Brain pericyte (primary cell): ENCODE results near the gene GM2A.
"Not testable (repeated sequence)": the region's sequence is repeated elsewhere in the genome, so short reads cannot be mapped to it uniquely, and the experiment has no call there.

Source experiments
- DNase-seq: peaks from one replicate; pipeline ENCODE4 v3.0.0-alpha.2; 2012; ENCODE audit warnings: low read depth, low spot score

Gene GM2A

DNA sequence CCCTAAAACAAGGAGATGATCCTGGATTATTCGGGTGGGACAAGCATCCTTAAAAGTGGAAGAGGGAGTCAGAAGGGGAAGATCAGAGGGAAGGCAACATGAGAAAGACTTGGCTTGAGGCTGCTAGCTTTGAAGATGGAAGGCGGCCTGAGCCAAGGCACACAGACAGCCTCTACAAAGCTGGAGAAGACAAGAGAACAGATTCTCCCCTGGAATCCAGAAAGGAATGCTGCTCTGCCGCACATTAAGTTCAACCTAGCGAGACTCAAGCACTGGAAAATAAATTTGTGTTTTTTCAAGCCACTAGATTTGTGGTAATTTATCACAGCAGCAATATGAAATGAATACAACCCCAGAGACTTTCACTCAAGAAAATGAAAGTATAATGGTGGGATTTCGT, 32.7 kb downstream of the GM2A start:
- DNase-seq, result no peak

DNA sequence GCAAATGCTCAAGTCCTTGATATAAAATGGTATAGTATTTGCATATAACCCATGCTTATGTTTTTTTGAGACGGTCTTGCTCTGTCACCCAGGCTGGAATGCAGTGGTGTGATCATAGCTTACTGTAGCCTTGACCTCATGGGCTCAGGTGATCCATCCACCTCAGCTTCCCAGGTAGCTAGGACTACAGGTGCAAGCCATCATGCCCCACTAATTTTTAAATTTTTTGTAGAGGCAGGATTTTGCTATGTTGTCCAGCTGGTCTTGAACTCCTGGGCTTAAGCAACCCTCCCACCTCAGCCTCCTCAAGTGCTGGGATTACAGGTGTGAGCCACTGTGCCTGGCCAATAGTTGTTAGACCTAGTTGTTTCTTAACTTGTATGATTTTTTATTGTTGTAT, 33.3 kb downstream of the GM2A start:
- no peak for DNase-seq

DNA sequence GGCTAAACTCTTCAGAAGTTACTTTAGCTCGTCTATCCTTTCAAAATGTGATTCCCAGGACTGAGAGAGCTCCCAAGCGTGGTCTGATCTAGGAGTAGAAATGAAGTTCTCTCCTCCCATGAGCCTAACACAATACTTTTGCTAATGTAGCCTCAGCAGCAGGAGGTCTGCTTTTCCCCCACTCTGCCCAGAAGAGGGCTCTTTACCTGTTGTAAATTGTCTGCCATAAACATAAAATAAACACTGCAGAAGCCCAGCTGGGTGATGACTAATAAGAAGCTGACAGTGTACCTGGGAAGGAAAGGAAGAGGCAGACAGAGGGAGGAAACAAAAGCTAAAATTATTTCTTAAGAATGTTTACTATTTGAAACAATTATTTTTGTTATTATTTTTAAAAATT, 35.2 kb downstream of the GM2A start:
- no peak for DNase-seq

DNA sequence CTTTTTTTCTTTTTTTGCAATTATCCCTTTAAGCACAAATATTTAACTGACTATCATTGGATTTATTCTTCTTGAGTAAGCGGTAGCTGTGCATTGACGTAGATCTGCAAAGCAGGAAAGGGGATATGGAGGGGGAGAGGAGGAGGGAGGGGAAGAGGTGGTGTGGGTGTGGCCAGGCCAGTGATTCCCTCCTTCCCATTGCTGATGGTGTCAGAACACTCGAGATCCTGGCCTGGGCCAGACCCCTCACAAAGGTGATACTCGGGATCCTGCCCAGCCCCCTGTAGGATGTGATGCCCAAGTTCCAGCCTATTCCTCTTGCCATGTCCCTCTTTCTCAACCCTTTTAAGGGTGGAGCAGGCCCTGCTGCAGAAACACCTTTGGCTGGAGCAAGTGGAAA, 40.6 kb downstream of the GM2A start:
- no peak for DNase-seq

DNA sequence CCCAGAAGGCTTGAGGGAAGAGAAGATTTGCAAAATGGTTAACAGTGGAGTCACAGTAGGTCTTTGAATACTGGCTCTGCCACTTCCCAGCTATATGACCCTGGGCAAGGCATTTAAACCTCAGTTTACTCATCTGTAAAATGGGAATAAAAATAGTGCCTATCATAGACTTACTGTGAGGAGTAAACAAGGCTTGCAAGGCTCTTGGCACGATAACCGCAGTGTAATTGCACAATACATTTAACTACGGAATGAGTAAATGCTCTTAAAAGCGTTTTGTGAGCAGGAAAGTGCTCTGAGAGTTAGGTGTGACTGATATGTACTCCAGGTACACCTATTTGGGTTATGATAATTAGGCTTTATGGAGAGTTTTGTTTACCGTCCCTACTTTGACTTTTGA, 42.2 kb downstream of the GM2A start:
- DNase-seq, result no peak

DNA sequence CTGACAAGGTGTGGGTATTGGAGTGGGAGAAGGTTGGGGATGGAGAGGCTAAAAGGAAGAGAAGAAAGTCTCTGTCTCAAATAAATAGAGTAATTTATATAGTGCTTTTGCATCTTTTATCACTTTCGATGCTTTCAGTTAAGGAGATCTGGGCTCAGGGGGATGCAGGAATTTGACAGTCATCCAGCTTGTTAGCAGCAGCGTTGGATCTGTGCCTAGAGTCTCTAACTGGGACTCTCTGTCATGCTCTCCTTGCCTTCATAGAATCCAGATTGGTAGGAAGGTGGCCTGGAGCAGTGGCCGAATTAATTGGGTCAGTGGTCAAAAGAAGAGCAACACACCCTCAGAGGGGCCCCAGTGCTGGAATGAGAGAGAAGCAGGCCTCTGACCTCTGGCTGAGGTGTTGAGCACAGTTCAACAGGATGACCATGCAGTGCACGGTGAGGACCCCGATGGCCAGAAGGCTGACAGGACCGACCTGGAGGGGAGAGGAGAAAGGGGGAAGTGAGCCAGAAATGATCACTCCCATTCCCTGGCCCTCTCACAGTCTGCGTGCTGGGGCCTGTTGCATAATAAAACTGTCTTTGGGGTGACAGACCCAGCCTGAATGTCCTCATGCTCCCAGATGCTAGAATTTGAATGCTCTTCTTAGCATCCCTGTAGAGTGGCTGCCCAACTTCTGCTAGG, 42.9 kb downstream of the GM2A start:
- no peak for DNase-seq

DNA sequence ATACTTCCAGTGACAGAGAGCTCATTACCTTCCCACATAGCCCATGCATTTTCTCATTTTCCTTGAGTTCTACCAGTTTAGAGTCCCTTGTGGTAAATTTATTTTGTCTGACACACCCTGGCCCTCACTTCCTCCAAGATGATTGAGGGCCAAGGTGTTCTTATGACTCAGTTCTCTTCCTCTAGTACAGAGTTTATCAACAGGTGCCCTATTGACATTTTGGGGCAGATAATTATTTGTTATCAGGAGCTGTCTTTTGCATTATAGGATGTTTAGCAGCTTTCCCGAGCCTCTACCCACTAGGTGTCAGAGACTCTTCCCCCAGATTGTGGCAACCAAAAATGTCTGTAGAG, 43.5 kb downstream of the GM2A start:
- DNase-seq, result no peak

DNA sequence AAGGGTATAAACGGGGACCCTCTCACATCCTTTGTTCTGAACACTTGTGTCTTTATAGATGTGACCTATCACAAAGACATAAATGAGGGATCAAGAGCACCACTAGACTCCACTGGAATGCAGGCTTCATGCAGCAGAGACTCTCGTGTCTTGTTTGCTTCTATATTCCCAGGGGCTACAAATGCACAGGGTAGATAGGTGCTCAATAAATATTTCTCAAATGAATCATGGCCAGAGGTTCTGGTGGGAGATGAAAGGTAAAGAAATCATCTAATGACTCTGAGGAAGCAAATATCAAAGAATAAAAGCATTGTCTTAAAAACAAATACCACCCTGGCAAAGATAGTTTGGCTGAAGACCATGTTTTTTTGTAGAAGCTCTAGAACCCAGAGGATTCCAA, 44.0 kb downstream of the GM2A start:
- no peak for DNase-seq

DNA sequence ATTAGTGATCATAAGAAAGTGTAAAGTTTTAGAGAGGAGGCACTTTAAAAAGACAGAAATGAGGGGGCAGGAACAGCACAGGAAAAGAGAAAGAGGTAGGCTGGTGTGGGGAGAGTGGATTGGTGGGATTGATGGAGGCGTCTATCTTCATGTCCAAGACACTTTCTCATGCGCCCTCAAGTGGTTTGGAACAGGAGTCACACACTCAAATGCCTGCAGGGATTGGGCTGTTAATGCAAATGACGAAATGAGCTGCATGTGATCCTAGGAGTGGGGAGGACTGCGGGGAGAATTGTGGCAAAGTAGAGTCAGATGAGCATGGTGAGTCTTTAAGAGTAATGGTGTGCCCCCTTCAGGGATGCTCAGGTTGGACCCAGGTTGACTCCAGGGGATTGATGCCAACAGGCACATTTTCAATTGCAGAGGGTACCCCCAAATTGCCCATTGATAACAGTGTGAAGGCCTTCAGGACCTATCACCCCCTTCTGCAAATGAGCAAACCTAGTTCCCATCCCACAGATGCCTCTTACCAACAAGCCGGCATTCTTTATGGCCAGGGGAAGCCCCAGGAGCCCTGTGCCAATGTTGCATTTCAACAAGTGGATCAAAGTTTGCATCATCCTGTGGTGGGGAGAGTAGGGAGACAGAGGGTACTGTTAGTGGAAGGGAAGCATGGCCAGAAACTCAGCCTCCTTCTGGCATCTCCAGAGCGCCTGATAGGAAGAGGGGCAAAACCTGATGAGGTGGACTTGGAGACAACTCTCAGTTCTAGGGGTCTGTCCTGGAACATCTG, 45.3 kb downstream of the GM2A start:
- DNase-seq, result no peak

DNA sequence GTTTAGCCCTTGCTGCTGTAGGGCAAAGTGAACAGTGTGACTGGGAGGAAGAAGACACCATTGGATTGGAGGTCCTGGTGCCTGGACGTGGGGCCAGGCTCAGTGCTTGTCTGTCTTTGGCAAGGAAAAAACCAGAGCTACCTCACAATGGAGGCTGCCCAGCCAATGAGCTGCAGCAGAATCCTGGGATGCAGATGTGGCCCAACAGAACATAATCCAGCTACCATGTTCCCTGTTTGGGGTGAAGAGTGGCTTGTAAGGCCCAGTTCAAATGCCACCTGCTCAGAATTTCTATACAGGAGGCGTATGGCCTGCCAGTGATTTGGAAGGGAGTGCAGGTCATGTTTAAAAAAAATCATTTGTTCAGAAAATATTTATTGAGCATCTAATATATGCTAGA, 50.7 kb downstream of the GM2A start, which contains the start of gene SLC36A3:
TSS of gene SLC36A3 (minus strand) at position 101 of the 400 bp plus-strand sequence. CDS start 412 bp downstream, outside the sequence.
- DNase-seq, result no peak

DNA sequence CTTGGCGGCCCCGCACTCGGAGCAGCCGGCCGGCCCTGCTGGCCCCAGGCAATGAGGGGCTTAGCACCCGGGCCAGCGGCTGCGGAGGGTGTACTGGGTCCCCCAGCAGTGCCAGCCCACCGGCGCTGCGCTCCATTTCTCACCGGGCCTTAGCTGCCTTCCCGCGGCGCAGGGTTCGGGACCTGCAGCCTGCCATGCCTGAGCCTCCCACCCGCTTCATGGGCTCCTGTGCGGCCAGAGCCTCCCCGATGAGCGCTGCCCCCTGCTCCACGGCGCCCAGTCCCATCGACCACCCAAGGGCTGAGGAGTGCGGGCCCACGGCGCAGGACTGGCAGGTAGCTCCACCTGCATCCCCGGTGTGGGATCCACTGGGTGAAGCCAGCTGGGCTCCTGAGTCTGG, 56.3 kb downstream of the GM2A start:
- DNase-seq, result not testable (repeated sequence)

DNA sequence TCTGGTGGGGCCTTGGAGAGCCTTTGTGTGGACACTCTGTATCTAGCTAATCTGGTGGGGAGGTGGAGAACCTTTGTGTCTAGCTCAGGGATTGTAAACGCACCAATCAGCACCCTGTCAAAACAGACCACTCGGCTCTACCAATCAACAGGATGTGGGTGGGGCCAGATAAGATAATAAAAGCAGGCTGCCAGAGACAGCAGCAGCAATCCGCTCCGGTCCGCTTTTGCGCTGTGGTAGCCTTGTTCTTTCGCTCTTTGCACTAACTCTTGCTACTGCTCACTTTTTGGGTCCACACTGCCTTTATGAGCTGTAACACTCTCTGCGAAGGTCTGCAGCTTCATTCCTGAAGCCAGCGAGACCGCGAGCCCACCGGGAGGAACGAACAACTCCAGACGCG, 56.8 kb downstream of the GM2A start:
- DNase-seq, result not testable (repeated sequence)

DNA sequence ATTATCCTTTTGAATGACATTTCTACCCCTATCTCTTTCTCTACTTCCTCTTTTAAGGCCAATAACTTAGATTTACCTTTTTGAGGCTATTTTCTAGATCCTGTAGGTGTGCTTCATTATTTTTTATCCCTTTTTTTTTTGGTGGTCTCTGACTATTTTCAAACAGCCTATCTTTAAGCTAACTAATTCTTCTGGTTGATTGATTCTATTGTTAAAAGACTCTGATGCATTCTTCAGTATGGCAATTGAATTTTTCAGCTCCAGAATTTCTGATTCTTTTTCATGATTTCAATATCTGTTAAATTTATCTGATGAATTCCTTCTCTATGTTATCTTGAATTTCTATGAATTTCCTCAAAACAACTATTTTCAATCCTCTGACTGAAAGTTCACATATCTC, 57.9 kb downstream of the GM2A start:
- no peak for DNase-seq

DNA sequence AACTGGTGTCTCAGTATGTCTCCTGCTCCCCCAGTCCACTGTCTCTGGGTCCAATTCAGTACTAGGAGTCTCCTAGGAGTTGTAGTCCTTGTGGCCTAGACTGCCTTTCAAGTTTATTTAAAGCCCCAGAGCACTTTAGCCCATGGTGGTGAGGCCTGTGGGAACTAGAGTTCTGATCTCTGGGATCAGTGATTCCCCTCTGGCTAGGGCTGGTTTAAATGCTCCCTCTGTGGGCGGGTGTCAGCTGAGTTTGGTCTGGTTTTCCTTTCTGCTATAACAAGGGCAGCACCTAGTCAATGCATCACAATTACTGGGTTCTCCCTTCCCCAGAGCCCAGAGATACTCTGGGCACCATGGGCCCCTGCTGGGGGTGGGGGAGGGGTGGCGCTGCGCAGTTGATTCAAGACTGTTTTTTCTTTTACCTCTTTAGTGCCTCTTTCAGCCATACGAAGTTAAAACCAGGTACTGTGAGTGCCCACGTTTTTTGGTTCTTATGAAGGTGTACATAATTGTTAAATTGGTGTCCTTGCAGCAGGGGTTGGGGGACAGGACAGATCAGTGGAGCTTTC, 59.9 kb downstream of the GM2A start:
- no peak for DNase-seq

DNA sequence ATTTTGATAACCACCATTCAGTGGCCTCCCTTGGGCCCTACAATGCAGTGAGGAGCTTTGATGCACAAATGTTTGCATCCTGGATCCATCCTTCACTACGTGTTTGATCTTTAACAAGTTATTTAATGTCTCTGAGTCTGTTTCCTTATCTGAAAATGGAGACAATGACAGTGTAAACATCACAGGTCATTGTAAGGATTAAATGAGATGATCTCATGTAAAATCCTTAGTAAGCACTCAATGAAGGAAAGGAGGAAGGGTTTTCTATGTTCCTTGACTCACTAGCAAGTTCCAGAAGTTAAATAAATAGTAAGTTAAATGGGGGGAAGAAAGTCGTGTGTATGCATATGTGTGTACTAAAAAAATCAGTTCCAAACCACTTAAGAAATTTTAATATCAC, 60.4 kb downstream of the GM2A start:
- DNase-seq, result no peak

DNA sequence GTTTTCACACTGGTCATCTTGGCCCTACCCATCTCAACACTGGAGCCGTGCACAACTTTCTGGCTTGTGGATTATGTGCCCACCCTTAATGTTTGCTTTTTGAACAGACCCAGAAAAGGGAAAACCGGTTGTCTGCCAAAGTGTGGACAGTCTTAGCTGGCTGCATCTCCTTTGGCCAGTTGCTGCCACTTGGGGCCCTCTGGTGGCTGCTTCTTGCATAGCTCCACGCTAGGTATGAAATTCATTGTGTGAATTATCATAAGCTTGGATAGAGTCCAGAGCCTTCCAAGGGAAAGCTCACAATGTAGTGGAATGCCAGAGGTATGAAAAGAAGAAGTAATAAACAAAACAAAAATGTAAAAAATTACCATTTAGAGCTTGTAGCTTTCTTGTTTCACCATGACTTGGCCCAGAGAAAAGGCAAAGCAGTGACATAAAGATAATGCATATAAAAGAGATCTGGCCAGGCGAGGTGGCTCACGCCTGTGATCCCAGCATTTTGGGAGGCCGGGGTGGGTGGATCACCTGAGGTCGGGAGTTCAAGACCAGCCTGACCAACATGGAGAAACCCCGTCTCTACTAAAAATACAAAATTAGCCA, 63.1 kb downstream of the GM2A start:
- no peak for DNase-seq

DNA sequence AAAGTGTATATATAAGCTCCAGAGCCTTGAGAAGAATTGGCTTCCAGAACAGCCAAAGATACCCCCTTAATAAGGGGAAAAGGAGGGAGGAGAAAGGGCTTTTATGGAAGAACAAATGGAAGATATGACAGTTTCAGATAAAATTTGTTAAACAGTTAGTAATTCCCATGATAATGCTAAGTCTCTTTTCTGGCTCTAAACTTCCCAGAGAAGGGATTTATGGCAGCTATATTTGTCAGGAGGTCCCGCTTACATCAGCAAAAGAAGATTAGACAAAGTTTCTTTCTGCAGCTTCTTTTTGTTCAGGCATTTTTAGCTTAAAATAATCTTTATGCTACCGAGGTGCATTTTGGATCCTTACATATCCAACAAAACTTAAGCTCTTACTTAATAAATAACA, 64.9 kb downstream of the GM2A start:
- no peak for DNase-seq

DNA sequence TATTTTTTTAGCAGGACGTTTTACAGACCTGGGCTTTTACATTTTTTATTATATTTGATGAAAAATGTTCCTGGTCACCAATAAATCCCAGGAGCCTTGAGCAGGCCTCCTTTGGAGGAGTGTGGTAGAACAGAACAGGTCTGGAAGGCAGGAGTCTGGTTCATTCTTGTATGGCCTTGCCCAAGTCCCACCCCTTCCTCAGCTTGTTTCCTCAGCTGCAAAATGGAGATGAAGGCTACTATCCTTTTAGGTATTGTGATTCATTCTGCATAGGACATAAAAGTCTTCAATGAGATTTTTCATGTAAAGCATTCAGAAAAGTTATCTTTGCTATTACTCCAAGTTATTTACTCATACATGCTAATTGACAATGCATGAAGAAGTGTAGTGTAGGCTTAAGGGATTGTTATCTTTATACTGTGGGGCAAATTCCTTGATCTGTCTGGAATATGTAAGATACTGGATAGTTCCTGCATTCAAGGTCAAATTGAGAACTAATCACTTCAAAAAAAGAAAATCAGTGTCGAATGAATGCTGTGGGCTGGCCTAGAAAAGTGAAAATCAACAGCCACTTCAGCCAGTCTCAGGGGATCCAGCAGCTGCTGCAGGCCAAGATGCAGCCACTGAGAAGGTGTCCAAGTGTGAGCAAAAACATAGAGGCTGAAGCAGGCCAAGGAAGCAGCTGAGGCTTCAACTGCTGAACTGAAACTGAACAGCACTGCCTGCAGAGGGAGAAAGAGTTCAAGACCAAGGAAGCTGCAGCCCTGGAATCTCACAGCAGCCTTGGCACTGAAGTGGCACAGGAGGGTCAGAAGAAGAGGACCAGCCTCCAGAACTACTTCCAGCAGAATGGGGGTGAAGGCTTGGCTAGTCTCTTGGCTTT, 66.1 kb downstream of the GM2A start:
- no peak for DNase-seq
